OCI-LY1 (cell line): ENCODE data around the gene PHF20.

Experiments
- EZH2 ChIP-seq: fragments of 200-600 bp; sonication (generic), shearing (Covaris generic); IDR thresholded peaks from 2 replicates; pipeline ENCODE4 v1.8.0; 2017; ENCODE audit warnings: borderline replicate concordance, mixed run types, mild to moderate bottlenecking, antibody characterized with exemption, low read length, moderate library complexity, mixed read lengths
- TF ChIP-seq, protein P1 (sequence below): fragments of 200-600 bp; sonication (generic), shearing (Covaris generic); IDR thresholded peaks from 2 replicates; pipeline ENCODE4 v1.5.1; 2017; ENCODE audit warnings: mild to moderate bottlenecking, antibody characterized with exemption, low read length, moderate library complexity, mixed read lengths

DNA sequence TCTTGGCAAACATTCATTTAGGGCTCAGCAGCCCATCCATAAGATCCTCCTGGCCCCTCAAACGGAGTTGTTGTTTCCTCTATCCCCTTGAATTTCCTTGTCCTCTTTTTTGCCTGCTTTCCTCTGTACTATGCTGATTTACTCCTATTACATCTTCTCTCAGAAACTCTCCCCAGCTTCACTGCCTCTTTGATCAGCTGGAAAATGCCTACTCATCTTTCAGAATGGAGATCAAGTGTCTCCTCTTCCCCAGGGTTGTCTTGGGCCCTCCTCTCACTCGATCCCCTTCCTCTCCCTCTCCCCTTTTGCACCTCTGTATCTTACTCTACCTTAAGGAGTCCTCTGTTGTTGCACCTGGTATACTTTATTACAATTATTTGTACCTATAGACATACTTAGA lies 60.2 kb downstream of the PHF20 start:
- TF ChIP-seq, protein P1, sequence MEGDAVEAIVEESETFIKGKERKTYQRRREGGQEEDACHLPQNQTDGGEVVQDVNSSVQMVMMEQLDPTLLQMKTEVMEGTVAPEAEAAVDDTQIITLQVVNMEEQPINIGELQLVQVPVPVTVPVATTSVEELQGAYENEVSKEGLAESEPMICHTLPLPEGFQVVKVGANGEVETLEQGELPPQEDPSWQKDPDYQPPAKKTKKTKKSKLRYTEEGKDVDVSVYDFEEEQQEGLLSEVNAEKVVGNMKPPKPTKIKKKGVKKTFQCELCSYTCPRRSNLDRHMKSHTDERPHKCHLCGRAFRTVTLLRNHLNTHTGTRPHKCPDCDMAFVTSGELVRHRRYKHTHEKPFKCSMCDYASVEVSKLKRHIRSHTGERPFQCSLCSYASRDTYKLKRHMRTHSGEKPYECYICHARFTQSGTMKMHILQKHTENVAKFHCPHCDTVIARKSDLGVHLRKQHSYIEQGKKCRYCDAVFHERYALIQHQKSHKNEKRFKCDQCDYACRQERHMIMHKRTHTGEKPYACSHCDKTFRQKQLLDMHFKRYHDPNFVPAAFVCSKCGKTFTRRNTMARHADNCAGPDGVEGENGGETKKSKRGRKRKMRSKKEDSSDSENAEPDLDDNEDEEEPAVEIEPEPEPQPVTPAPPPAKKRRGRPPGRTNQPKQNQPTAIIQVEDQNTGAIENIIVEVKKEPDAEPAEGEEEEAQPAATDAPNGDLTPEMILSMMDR = no peak
- no peak for TF ChIP-seq EZH2
